Subcutaneous preadipocyte (primary cell): ENCODE results near the gene CT47B1. TPM values are rescaled to one million over a fixed set of nuclear protein-coding genes. Genes with fewer than 3 reads are reported as not detected.

Experiments used
- small RNA-seq: library from RNA; depleted of rRNA; stranded (forward); fragments of <200 nt; gene quantifications from one replicate; pipeline ENCODE3, GENCODE V24; 2012
- total RNA-seq: library from RNA; depleted of rRNA; stranded (reverse); fragments of >200 nt; gene quantifications from 2 replicates; pipeline ENCODE4 v1.2.3, GENCODE V29; 2012

The CT47B1 gene
- total RNA-seq = not detected in 2 replicates

GRCh38 chrX:120875766-120876165, at the start of gene CT47B1:
Gene CT47B1, minus strand, starts transcription at chrX:120875866. Its CDS starts 196 bp downstream, at chrX:120875670.

Small RNA genes lying within 50 kb of the gene (small RNA-seq; reads per million reads assigned to genes)
- not detected for gene AC008162.1

Other genes starting within 250 kb of the CT47B1 start
- gene C1GALT1C1, start 245.8 kb downstream of the CT47B1 start, total RNA-seq = 44.2 and 44.8 TPM in 2 replicates
- not detected in 2 replicates for gene CT47A11, start 61.3 kb upstream of the CT47B1 start, total RNA-seq
- not detected in 2 replicates for gene CT47A10, start 66.2 kb upstream of the CT47B1 start, total RNA-seq
- not detected in 2 replicates for gene CT47A9, start 71.0 kb upstream of the CT47B1 start, total RNA-seq
- not detected in 2 replicates for gene CT47A8, start 75.9 kb upstream of the CT47B1 start, total RNA-seq
- not detected in 2 replicates for gene CT47A7, start 80.7 kb upstream of the CT47B1 start, total RNA-seq
- gene CT47A6, start 85.6 kb upstream of the CT47B1 start, total RNA-seq = not detected in 2 replicates
- not detected in 2 replicates for gene CT47A5, start 90.5 kb upstream of the CT47B1 start, total RNA-seq
- gene CT47A4, start 95.3 kb upstream of the CT47B1 start, total RNA-seq = not detected in 2 replicates
- not detected in 2 replicates for gene CT47A3, start 100.2 kb upstream of the CT47B1 start, total RNA-seq
- not detected in 2 replicates for gene CT47A2, start 105.1 kb upstream of the CT47B1 start, total RNA-seq
- gene CT47A1, start 109.9 kb upstream of the CT47B1 start, total RNA-seq = not detected in 2 replicates
- 2.5 and 3.7 TPM in 2 replicates for gene GLUD2, start 171.7 kb upstream of the CT47B1 start, total RNA-seq